Measurements from ENCODE around the gene DMRT2. TPM values are rescaled to one million over a fixed set of nuclear protein-coding genes. Genes with fewer than 3 reads are reported as not detected.

DMRT2 gene
- total RNA-seq, 1 donor from 2014 or later, result 0.31 TPM

- Mint-ChIP-seq H3K4me3 (ENCODE audit: unreplicated experiment) (no peak overlapping the region), H3K27ac (ENCODE audit: unreplicated experiment) (no peak overlapping the region), H3K9me3 (ENCODE audit: unreplicated experiment) (no peaks in the 10 kb centered on the region), H3K36me3 (ENCODE audit: low read depth, unreplicated experiment) (no peaks in the 10 kb centered on the region), H3K27me3 (ENCODE audit: unreplicated experiment) (peaks cover 32% of the 10 kb centered on the region), H3K4me1 (ENCODE audit: unreplicated experiment) (peaks cover 21% of the 10 kb centered on the region)
- TF ChIP-seq CTCF (IDR thresholded peaks at IDR 0.05; ENCODE audit: unreplicated experiment), result no peak
- no peak for DNase-seq (ENCODE audit: low spot score)
These were observed 3.1 kb downstream of the DMRT2 start for GRCh38 chr9:1053282-1053621.

GRCh38 chr9:1053986-1054425 is 3.8 kb downstream of the DMRT2 start:
- H3K4me3 Mint-ChIP-seq (ENCODE audit: unreplicated experiment), result no peak overlapping the region
- peaks cover 21% of the 10 kb centered on the region for H3K4me1 Mint-ChIP-seq (ENCODE audit: unreplicated experiment)
- H3K27ac Mint-ChIP-seq (ENCODE audit: unreplicated experiment), result no peak overlapping the region
- peaks cover 32% of the 10 kb centered on the region for H3K27me3 Mint-ChIP-seq (ENCODE audit: unreplicated experiment)
- no peaks in the 10 kb centered on the region for H3K9me3 Mint-ChIP-seq (ENCODE audit: unreplicated experiment)
- DNase-seq (ENCODE audit: low spot score), result no peak
- TF ChIP-seq CTCF (IDR thresholded peaks at IDR 0.05; ENCODE audit: unreplicated experiment), result no peak
- H3K36me3 Mint-ChIP-seq (ENCODE audit: low read depth, unreplicated experiment), result no peaks in the 10 kb centered on the region

- peaks cover 15% of the 10 kb centered on the region for H3K4me1 Mint-ChIP-seq (ENCODE audit: unreplicated experiment)
- H3K4me3 Mint-ChIP-seq (ENCODE audit: unreplicated experiment), result no peak overlapping the region
- H3K9me3 Mint-ChIP-seq (ENCODE audit: unreplicated experiment), result no peaks in the 10 kb centered on the region
- no peak overlapping the region for H3K27ac Mint-ChIP-seq (ENCODE audit: unreplicated experiment)
- no peak for TF ChIP-seq CTCF (IDR thresholded peaks at IDR 0.05; ENCODE audit: unreplicated experiment)
- peaks cover 25% of the 10 kb centered on the region for H3K27me3 Mint-ChIP-seq (ENCODE audit: unreplicated experiment)
- no peak for DNase-seq (ENCODE audit: low spot score)
- no peaks in the 10 kb centered on the region for H3K36me3 Mint-ChIP-seq (ENCODE audit: low read depth, unreplicated experiment)
These were observed 5.0 kb downstream of the DMRT2 start for GRCh38 chr9:1055166-1055565.

- DNase-seq (ENCODE audit: low spot score), result no peak
- Mint-ChIP-seq H3K9me3 (ENCODE audit: unreplicated experiment) (no peaks in the 10 kb centered on the region), H3K4me3 (ENCODE audit: unreplicated experiment) (no peak overlapping the region), H3K27me3 (ENCODE audit: unreplicated experiment) (peaks cover 10% of the 10 kb centered on the region), H3K4me1 (ENCODE audit: unreplicated experiment) (no peaks in the 10 kb centered on the region), H3K27ac (ENCODE audit: unreplicated experiment) (no peak overlapping the region), H3K36me3 (ENCODE audit: low read depth, unreplicated experiment) (no peaks in the 10 kb centered on the region)
- no peak for TF ChIP-seq CTCF (IDR thresholded peaks at IDR 0.05; ENCODE audit: unreplicated experiment)
These were observed 7.8 kb downstream of the DMRT2 start for GRCh38 chr9:1057910-1058309.

- DNase-seq (ENCODE audit: low spot score), result no peak
- H3K27me3 Mint-ChIP-seq (ENCODE audit: unreplicated experiment), result peaks cover 4% of the 10 kb centered on the region
- H3K36me3 Mint-ChIP-seq (ENCODE audit: low read depth, unreplicated experiment), result no peaks in the 10 kb centered on the region
- no peak overlapping the region for H3K27ac Mint-ChIP-seq (ENCODE audit: unreplicated experiment)
- TF ChIP-seq CTCF (IDR thresholded peaks at IDR 0.05; ENCODE audit: unreplicated experiment), result no peak
- H3K4me3 Mint-ChIP-seq (ENCODE audit: unreplicated experiment), result no peak overlapping the region
- H3K9me3 Mint-ChIP-seq (ENCODE audit: unreplicated experiment), result no peaks in the 10 kb centered on the region
- no peaks in the 10 kb centered on the region for H3K4me1 Mint-ChIP-seq (ENCODE audit: unreplicated experiment)
These were observed 8.8 kb downstream of the DMRT2 start for GRCh38 chr9:1058826-1059487.

All from endothelial cell (in vitro differentiated cells).